SIG-M5 treated with dmso at 0.1 percent for 504 hours (cell line): ENCODE measurements around the gene DNAL1.
A peak's percentile ranks its signal among the peaks of the same experiment; 100 is the strongest.
"Not testable (repeated sequence)": the region's sequence is repeated elsewhere in the genome, so short reads cannot be mapped to it uniquely, and the experiment has no call there.

Experiments used
- DNase-seq: peaks from one replicate; lab custom pipeline; 2025; ENCODE audit not compliant: unreplicated experiment; lab: John Stamatoyannopoulos, UW

Gene DNAL1

GRCh38 chr14:73696466-73697400 is 51.9 kb downstream of the DNAL1 start:
- DNase-seq = peak; percentile 46

- no peak for DNase-seq
These were observed 55.5 kb downstream of the DNAL1 start for GRCh38 chr14:73700325-73700724.

DNA sequence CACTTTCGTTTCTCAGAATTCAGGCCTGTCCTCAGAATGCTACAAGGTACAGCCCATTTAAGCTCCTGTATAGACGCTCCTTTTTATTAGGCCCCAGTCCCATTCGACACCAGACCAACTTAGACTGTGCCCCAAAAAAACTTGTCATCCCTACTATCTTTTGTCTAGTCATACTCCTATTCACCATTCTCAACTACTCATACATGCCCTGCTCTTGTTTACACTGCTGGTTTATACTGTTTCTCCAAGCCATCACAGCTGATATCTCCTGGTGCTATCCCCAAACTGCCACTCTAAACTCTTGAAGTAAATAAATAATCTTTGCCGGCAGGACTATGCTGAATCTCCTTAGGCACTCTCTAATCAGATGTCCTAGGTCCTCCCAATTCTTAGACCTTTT is 63.3 kb downstream of the DNAL1 start:
- DNase-seq = not testable (repeated sequence)

GRCh38 chr14:73709904-73710469 is 65.2 kb downstream of the DNAL1 start:
- no peak for DNase-seq

GRCh38 chr14:73710737-73711136 is 66.0 kb downstream of the DNAL1 start:
- no peak for DNase-seq

GRCh38 chr14:73712071-73712506 is 67.3 kb downstream of the DNAL1 start:
- DNase-seq = no peak

GRCh38 chr14:73712540-73713180 is 67.9 kb downstream of the DNAL1 start:
- peak; percentile 15 for DNase-seq

DNA sequence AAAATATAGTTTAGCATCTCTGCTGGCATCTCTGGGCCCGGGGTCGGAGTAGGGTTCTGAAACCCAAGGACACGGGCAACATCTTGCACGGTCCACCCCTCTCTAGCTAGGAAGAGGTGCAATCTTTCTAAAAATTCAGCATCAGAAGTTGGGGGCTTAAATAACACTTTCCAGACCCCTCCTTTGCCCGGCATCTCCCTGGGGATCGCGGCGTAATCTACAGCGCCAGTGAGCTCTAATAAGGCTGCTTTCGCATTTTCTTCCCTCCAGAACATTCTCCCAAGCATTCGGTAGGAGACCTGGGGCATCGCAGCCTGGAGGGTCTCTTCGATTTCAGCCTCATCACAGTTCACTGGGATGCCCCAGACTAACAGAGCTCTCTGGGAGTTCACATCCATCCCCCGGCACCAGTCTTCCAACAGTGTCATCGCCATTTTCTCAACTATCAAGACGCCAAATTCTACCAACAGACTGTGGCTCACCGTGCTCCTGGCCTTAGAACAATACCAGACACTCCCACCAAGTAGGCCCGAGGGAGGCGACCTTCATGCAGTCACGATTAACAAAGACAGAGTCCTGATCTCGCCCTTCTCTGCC is 68.5 kb downstream of the DNAL1 start:
- no peak for DNase-seq

DNA sequence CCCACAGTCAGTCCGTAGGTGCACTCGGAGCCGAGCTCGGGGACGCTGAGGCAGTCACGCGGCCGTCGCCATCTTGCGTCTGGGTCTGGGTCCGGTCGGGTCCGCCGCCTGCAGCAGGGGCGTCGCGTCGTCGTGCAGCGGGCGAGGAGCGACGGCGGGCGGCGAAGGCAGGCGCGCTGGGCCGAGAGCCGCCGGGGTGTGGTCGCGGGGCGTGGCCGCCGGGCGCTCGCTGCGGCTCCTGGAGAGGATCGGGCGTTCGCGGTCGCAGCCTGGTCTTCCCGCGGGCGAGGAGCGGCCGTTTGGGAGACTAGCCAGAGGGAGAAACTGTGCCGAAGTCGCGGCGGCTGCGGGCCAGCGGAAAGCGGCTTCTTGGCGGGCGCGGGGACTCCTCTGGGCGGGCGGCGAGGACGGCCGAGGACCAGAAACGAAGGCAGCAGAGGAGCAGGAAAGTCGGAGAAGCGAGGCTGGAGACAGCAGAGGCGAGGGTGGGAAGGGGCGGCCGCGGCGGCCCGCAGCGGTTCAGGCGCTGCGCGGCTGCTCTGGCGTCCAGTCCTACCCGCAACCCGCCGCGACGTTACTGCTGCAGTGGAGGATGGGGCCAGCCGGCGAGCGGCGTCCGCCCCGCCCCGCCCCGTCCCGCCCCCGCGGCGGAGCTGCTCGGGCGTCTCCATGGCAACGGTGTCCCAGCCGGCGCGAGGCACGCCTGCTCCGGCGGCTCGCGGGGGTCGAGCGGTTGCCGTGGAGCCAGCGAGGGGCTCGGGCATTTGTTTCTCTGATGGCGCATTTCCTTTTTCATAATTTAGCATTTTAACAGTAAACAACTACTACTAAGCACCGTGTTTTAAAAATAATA is 69.2 kb downstream of the DNAL1 start, which contains the start of gene PNMA1:
Gene PNMA1 (minus strand): TSS at position 582 of the 853 bp plus-strand sequence. CDS start 745 bp downstream, outside the sequence.
- DNase-seq = peak; percentile 81

DNA sequence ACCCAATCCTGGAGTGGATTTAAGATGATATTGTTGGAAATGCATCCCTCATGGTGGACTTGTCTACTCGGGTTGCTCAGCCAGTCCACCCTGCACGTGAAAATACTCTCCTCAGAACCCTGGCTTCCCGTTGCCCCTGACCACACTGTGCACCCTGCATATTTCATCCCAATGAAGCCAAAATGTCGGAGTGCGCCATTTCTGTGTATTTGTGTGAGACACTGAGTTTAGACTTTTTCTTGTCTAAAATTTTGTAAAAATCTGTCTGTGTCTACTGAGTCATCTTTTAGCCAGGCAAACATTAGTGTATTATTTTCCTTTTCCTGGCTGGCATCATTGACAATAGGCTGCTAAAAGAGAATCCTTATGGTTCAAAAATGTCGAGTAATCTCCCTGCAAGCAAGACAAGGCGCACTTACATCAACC is 69.9 kb downstream of the DNAL1 start:
- no peak for DNase-seq

DNA sequence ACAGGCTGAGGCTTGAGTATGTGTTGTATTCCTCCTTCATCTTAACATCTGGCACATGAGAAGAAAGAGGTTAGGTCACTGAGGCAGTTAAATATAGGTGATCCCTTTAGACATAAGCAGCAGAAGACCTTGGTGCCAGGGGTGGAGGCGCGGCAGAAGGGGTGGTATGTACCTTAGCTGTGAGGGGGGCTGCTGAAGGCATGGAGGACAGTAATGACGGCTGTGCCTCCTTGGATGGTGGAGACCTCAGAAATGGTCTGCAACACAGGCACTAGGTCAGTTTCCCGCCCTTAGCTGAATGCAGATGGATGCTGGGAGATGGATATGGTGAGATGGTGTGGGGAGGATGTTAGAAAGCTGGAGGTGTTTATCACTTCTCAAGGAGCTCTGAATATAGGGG is 70.9 kb downstream of the DNAL1 start:
- DNase-seq = no peak

- no peak for DNase-seq
These were observed 72.5 kb downstream of the DNAL1 start for GRCh38 chr14:73717266-73717665.

GRCh38 chr14:73717711-73718417 is 73.1 kb downstream of the DNAL1 start:
- DNase-seq = no peak

DNA sequence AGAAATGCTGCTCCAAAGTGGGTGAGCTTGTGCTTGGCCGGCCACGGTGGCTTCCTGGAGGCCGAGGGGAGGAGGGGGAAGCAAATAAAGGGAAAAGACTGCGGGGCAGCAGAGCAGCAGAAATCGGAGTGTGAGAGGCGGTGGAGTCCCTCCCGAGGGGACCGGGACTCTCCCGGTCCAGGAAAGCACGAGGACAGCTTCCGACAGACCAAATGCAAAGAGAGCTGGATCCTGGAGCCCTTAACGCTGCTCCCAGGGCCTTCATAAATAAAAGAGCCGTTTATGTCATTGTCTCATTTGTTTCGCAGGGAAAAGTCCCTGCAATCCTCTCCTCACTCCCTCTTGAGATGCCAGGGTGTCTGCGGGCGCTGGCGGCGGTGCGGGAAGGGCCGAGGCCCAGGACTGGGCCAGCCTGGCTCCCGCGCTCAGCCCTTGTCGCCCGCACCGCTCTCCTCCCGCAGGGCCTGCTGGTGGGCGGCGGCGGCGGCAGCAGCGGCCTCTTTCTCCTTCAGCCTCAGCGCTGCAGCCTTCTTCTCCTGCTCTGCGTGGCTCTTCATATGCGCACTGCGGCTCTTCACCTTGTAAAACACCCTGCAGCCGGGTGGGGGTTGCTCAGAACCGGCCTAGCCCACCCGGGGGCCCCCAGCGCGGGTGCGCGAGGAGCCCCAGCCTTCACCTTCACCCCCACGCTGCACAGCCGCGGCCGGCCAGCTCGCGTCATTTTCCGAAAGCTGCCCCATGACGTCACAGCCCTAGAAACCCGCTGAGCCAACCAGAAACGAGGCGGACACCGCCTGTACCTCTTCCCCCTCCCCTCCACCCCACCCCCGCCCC is 73.8 kb downstream of the DNAL1 start:
- no peak for DNase-seq

GRCh38 chr14:73719361-73719760 is 74.6 kb downstream of the DNAL1 start:
- no peak for DNase-seq

- DNase-seq = no peak
These were observed 75.0 kb downstream of the DNAL1 start for GRCh38 chr14:73719791-73720190.

GRCh38 chr14:73720636-73721035 is 75.8 kb downstream of the DNAL1 start:
- DNase-seq = no peak

GRCh38 chr14:73721101-73721821 is 76.5 kb downstream of the DNAL1 start:
- DNase-seq = no peak
